Kidney (tissue), 14 donors: ENCODE data around the gene RANBP3. TPM values are rescaled to one million over a fixed set of nuclear protein-coding genes. Genes with fewer than 3 reads are reported as not detected.

Experiments
- DNase-seq, 5 donors: peaks; one replicate each; pipeline ENCODE4 v3.0.0-alpha.2; 2013 to 2020
- FAIRE-seq: peaks from 2 replicates; lab custom pipeline; 2012; peaks lifted over from hg19 to GRCh38; lab: Jason Lieb, UNC
- H3K27ac ChIP-seq, 2 donors: one replicate each; pipeline ENCODE4 v1.7.0; 2013; ENCODE audit warnings: low read depth in 2 of 2, low read length in 2 of 2, inconsistent platforms in 1 of 2
- H3K27me3 ChIP-seq: one replicate; pipeline ENCODE4 v1.7.1; 2013; ENCODE audit warnings: low read length, inconsistent platforms; ENCODE audit not compliant: control insufficient read depth, insufficient read depth
- H3K36me3 ChIP-seq, 3 donors: one replicate each; pipeline versions ENCODE4 v1.7.0 to v1.7.1; 2013; ENCODE audit warnings: low read length in 3 of 3, control low read depth in 1 of 3, inconsistent platforms in 1 of 3; ENCODE audit not compliant: insufficient read depth in 3 of 3, control insufficient read depth in 2 of 3
- H3K4me1 ChIP-seq, 3 donors: one replicate each; pipeline versions ENCODE4 v1.7.0 to v1.7.1; 2013; ENCODE audit warnings: low read length in 3 of 3, inconsistent platforms in 1 of 3, low read depth in 1 of 3; ENCODE audit not compliant: control insufficient read depth in 2 of 3, insufficient read depth in 2 of 3
- H3K4me3 ChIP-seq, 3 donors: one replicate each; pipeline versions ENCODE4 v1.7.0 to v1.8.1; 2013; ENCODE audit warnings: low read length in 3 of 3, control low read depth in 1 of 3, inconsistent platforms in 1 of 3
- H3K9ac ChIP-seq, 3 donors: one replicate each; pipeline versions ENCODE4 v1.7.0 to v1.7.1; 2013; ENCODE audit warnings: low read length in 3 of 3, control low read depth in 1 of 3, inconsistent platforms in 1 of 3
- H3K9me3 ChIP-seq, 3 donors: one replicate each; pipeline versions ENCODE4 v1.7.0 to v1.7.1; 2013; ENCODE audit warnings: low read length in 3 of 3, control low read depth in 1 of 3, inconsistent platforms in 1 of 3; ENCODE audit not compliant: control insufficient read depth in 2 of 3, insufficient read depth in 1 of 3
- CTCF ChIP-seq: IDR thresholded peaks from 3 replicates; pipeline ENCODE4 v1.5.1; 2012; ENCODE audit warnings: mild to moderate bottlenecking, moderate library complexity, borderline replicate concordance; ENCODE audit not compliant: insufficient read depth; ENCODE audit errors: extremely low read depth
- intact Hi-C: fragments of 100-400 bp; cut with DNase I; formaldehyde crosslinking; loops from one replicate; pipeline ENCODE4 v1.11.1; 2022
- polyA plus RNA-seq: library from polyadenylated mRNA; stranded (reverse); fragments of 350-450 nt; fragmentation: Illumina TruSeq; extraction: RNeasy Lipid Tissue Mini Kit (QIAGEN cat#74804); gene quantifications from one replicate; pipeline ENCODE4 v1.2.3, GENCODE V29; 2014; ENCODE audit warnings: low read depth, low replicate concordance; ENCODE audit not compliant: insufficient read depth
- total RNA-seq: library from RNA; stranded (reverse); fragmentation: NEBNext Ultra II Directional; extraction: Animal tissue kit (Norgen Biotek cat#: 25700); gene quantifications from one replicate; pipeline ENCODE4 v1.2.1, GENCODE V29; 2021
- donor health status: control.
- donor health status: control.
- donor health status: control.
- donor health status: control.
- donor health status: control.
- donor health status: DM: yes; HTN: yes; CAD: no.
- donor health status: Normal renal cell carcinoma (clear cell type).

The RANBP3 gene
- total and polyA plus RNA-seq, 2 donors from 2014 or later: 33.7 to 69.7 TPM

GRCh38 chr19:5905114-5905778 lies 72.7 kb downstream of the RANBP3 start:
- intact Hi-C loops: no loop called here
- no peaks in the 10 kb centered on the region for H3K9me3 ChIP-seq
- TF ChIP-seq CTCF: no peak
- peak in 1 of 5 donors; percentile 61 for DNase-seq
- peak overlapping the region; percentile 60 to 77 (median 63) for H3K9ac ChIP-seq
- no peaks in the 10 kb centered on the region for H3K27me3 ChIP-seq
- H3K4me1 ChIP-seq: peaks cover 0 to 12% (median 3%) of the 10 kb centered on the region in 3 donors
- no peaks in the 10 kb centered on the region for H3K36me3 ChIP-seq
- peak overlapping the region; percentile 79 to 99 (median 88) for H3K4me3 ChIP-seq
- no peak for FAIRE-seq
- peak overlapping the region; percentile 41 to 43 for H3K27ac ChIP-seq

- Histone ChIP-seq H3K4me1 (peaks cover 0 to 12% (median 3%) of the 10 kb centered on the region in 3 donors), H3K27ac (peak within 1 kb of the TSS; percentile 90 to 92), H3K36me3 (no peaks in the 10 kb centered on the region), H3K4me3 (peak within 1 kb of the TSS; percentile 94 to 99 (median 99)), H3K9ac (peak within 1 kb of the TSS; percentile 77 to 100 (median 87)), H3K9me3 (no peaks in the 10 kb centered on the region), H3K27me3 (no peaks in the 10 kb centered on the region)
- peak; percentile 99 for FAIRE-seq
- DNase-seq: peak; percentile 100
- no peak for TF ChIP-seq CTCF
- intact Hi-C loops: no loop called here
Observed at GRCh38 chr19:5904352-5905113, 73.4 kb downstream of the RANBP3 start, which contains the start of gene VMAC. TSS of gene VMAC (plus strand) at chr19:5904872. CDS start at chr19:5904891, 19 bp downstream.

- intact Hi-C loops: no loop called here
- H3K27ac ChIP-seq: peak within 1 kb of the TSS; percentile 90 to 92
- H3K9me3 ChIP-seq: no peaks in the 10 kb centered on the region
- TF ChIP-seq CTCF: no peak
- peak within 1 kb of the TSS; percentile 87 to 100 (median 87) for H3K9ac ChIP-seq
- peak; percentile 98 to 100 (median 99) for DNase-seq
- FAIRE-seq: no peak
- no peaks in the 10 kb centered on the region for H3K36me3 ChIP-seq
- peaks cover 0 to 12% (median 3%) of the 10 kb centered on the region in 3 donors for H3K4me1 ChIP-seq
- H3K27me3 ChIP-seq: no peaks in the 10 kb centered on the region
- H3K4me3 ChIP-seq: peak within 1 kb of the TSS; percentile 94 to 99 (median 99)
Observed at GRCh38 chr19:5903624-5904351, 74.2 kb downstream of the RANBP3 start, which contains the start of gene NDUFA11. TSS of gene NDUFA11 (minus strand) at chr19:5903790. CDS start at chr19:5903708, 82 bp downstream.
